GM18909 (cell line): Measurements from ENCODE around the gene BRAF.
"Not testable (repeated sequence)": the region's sequence is repeated elsewhere in the genome, so short reads cannot be mapped to it uniquely, and the experiment has no call there.

Source experiments
- ATAC-seq: cut with Tn5 transposase; IDR thresholded peaks from one replicate; pipeline ENCODE4 v1.9.1; 2021; ENCODE audit warnings: mild to moderate bottlenecking; ENCODE audit not compliant: unreplicated experiment, poor library complexity

Gene BRAF

DNA sequence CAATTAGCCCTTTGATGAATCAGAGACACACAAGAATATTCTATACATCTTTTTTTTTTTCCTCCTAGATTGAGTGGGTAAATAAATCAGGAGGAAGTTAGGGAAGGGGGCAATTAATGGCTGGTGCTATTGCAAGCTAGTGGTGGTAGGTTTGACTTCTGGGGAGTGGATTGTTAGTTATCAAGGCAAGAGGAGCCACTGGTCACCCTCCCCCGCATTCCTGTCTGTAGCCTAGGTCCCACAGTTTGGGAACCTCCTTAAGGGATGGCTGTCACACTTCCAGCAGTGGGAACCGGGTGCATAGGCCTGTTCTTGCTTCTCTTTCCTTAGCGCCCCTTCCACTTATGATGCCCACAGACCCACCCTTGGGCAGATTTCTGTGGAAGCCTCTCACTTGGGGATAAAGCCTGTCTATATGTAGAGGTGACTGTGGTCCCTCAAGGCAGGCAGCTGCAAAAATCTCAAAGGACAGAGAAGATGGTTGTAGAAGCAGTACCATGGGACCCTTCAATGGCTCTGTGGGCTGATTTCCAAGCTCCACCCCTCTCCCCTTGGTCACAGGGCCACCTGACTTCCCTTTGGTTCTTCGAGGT is 254.3 kb downstream of the BRAF start:
- ATAC-seq: no peak

DNA sequence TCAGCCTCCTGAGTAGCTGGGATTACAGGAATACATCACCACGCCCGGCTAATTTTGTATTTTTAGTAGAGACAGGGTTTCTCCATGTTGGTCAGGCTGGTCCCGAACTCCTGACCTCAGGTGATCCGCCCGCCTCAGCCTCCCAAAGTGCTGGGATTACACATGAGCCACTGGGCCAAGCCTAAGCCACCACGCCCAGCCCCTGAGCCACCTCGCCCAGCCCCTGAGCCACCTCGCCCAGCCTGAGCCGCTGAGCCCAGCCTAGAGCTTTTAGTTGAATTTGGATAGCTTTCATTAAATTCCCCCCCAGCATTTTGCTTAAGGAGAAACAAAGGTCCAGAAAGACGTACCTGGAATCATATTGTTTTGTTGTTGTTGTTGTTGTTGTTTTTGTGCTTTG is 254.9 kb downstream of the BRAF start:
- not testable (repeated sequence) for ATAC-seq

GRCh38 chr7:140669352-140669751 is 255.4 kb downstream of the BRAF start:
- no peak for ATAC-seq
